Measurements from ENCODE around the gene THEM4.
"Not testable (repeated sequence)": the region's sequence is repeated elsewhere in the genome, so short reads cannot be mapped to it uniquely, and the experiment has no call there.

Gene THEM4

GRCh38 chr1:151855933-151856332 is 53.4 kb downstream of the THEM4 start:
- TF ChIP-seq CTCF (IDR thresholded peaks at IDR 0.05; ENCODE audit: poor library complexity, severe bottlenecking) = no peak
- Histone ChIP-seq H3K9me3 (ENCODE audit: severe bottlenecking) (no peaks in the 10 kb centered on the region), H3K4me3 (ENCODE audit: severe bottlenecking) (no peak overlapping the region), H3K4me1 (ENCODE audit: insufficient read depth, poor library complexity, severe bottlenecking) (peaks cover 12% of the 10 kb centered on the region), H3K36me3 (ENCODE audit: low read depth) (no peaks in the 10 kb centered on the region), H3K27me3 (ENCODE audit: insufficient read depth, poor library complexity, severe bottlenecking) (no peaks in the 10 kb centered on the region), H3K27ac (ENCODE audit: poor library complexity, severe bottlenecking) (no peak overlapping the region)
- ATAC-seq (ENCODE audit: low read depth) (no peak), DNase-seq (ENCODE audit: low spot score) (no peak)

GRCh38 chr1:151855516-151855915 is 53.8 kb downstream of the THEM4 start:
- not testable (repeated sequence) for H3K27ac ChIP-seq (ENCODE audit: poor library complexity, severe bottlenecking); ATAC-seq (ENCODE audit: low read depth); DNase-seq (ENCODE audit: low spot score)

GRCh38 chr1:151854658-151855057 is 54.7 kb downstream of the THEM4 start:
- Histone ChIP-seq H3K9me3 (ENCODE audit: severe bottlenecking) (no peaks in the 10 kb centered on the region), H3K27ac (ENCODE audit: poor library complexity, severe bottlenecking) (no peak overlapping the region), H3K4me3 (ENCODE audit: severe bottlenecking) (no peak overlapping the region), H3K36me3 (ENCODE audit: low read depth) (no peaks in the 10 kb centered on the region), H3K4me1 (ENCODE audit: insufficient read depth, poor library complexity, severe bottlenecking) (peaks cover 12% of the 10 kb centered on the region), H3K27me3 (ENCODE audit: insufficient read depth, poor library complexity, severe bottlenecking) (no peaks in the 10 kb centered on the region)
- ATAC-seq (ENCODE audit: low read depth) = no peak
- DNase-seq (ENCODE audit: low spot score) = no peak
- TF ChIP-seq CTCF (IDR thresholded peaks at IDR 0.05; ENCODE audit: poor library complexity, severe bottlenecking) = no peak

More at GRCh38 chr1:151855516-151855915, 53.8 kb downstream of the THEM4 start:
- H3K4me3 ChIP-seq (ENCODE audit: severe bottlenecking); H3K27me3 ChIP-seq (ENCODE audit: insufficient read depth, poor library complexity, severe bottlenecking); H3K9me3 ChIP-seq (ENCODE audit: severe bottlenecking); H3K36me3 ChIP-seq (ENCODE audit: low read depth): not testable (repeated sequence)
- peaks cover 12% of the 10 kb centered on the region for H3K4me1 ChIP-seq (ENCODE audit: insufficient read depth, poor library complexity, severe bottlenecking)

- H3K27me3 ChIP-seq (ENCODE audit: insufficient read depth, poor library complexity, severe bottlenecking) = no peaks in the 10 kb centered on the region
- no peaks in the 10 kb centered on the region for H3K36me3 ChIP-seq (ENCODE audit: low read depth)
- H3K4me1 ChIP-seq (ENCODE audit: insufficient read depth, poor library complexity, severe bottlenecking) = peaks cover 8% of the 10 kb centered on the region
- H3K4me3 ChIP-seq (ENCODE audit: severe bottlenecking) = no peak within 1 kb of the TSS
- no peak for DNase-seq (ENCODE audit: low spot score)
- ATAC-seq (ENCODE audit: low read depth) = no peak; the same call in 2 of the 3 replicates
- TF ChIP-seq CTCF (IDR thresholded peaks at IDR 0.05; ENCODE audit: poor library complexity, severe bottlenecking) = no peak
- no peak within 1 kb of the TSS for H3K27ac ChIP-seq (ENCODE audit: poor library complexity, severe bottlenecking)
- H3K9me3 ChIP-seq (ENCODE audit: severe bottlenecking) = no peaks in the 10 kb centered on the region
Measured at GRCh38 chr1:151853411-151853943, 55.8 kb downstream of the THEM4 start, which contains the start of gene THEM5. TSS of gene THEM5 (minus strand) at chr1:151853712. CDS start at chr1:151853565, 147 bp downstream.

GRCh38 chr1:151852733-151853132 is 56.6 kb downstream of the THEM4 start:
- ATAC-seq (ENCODE audit: low read depth) = no peak

More at GRCh38 chr1:151852733-151853132, 56.6 kb downstream of the THEM4 start:
- no peak overlapping the region for H3K4me3 ChIP-seq (ENCODE audit: severe bottlenecking)
- no peak overlapping the region for H3K27ac ChIP-seq (ENCODE audit: poor library complexity, severe bottlenecking)
- no peaks in the 10 kb centered on the region for H3K36me3 ChIP-seq (ENCODE audit: low read depth)
- H3K9me3 ChIP-seq (ENCODE audit: severe bottlenecking) = no peaks in the 10 kb centered on the region
- DNase-seq (ENCODE audit: low spot score) = no peak
- no peaks in the 10 kb centered on the region for H3K27me3 ChIP-seq (ENCODE audit: insufficient read depth, poor library complexity, severe bottlenecking)
- TF ChIP-seq CTCF (IDR thresholded peaks at IDR 0.05; ENCODE audit: poor library complexity, severe bottlenecking) = no peak
- peaks cover under 1% of the 10 kb centered on the region for H3K4me1 ChIP-seq (ENCODE audit: insufficient read depth, poor library complexity, severe bottlenecking)

Data from RWPE2 (cell line).